IMR-90 (cell line): Measurements from ENCODE around the gene LOXL3.

Source experiments
- CEBPB ChIP-seq: IDR thresholded peaks from 2 replicates; pipeline ENCODE4 v1.6.1; 2012; ENCODE audit warnings: low read depth, low read length, improper control_type of control experiment
- CHD1 ChIP-seq: IDR thresholded peaks from 2 replicates; pipeline ENCODE4 v1.6.1; 2012; ENCODE audit warnings: low read depth, low read length, improper control_type of control experiment
- FOS ChIP-seq: fragments of 150-350 bp; IDR thresholded peaks from 2 replicates; pipeline ENCODE4 v1.6.1; 2016; ENCODE audit warnings: low read depth, low read length
- MAFK ChIP-seq: IDR thresholded peaks from 2 replicates; pipeline ENCODE4 v1.6.1; 2012; ENCODE audit warnings: low read depth, low read length, improper control_type of control experiment
- MAZ ChIP-seq: IDR thresholded peaks from 2 replicates; pipeline ENCODE4 v1.6.1; 2012; ENCODE audit warnings: low read depth, mild to moderate bottlenecking, low read length, improper control_type of control experiment, moderate library complexity, borderline replicate concordance
- MXI1 ChIP-seq: IDR thresholded peaks from 2 replicates; pipeline ENCODE4 v1.6.1; 2012; ENCODE audit warnings: low read depth, mild to moderate bottlenecking, low read length, moderate library complexity, borderline replicate concordance
- POLR2A ChIP-seq: IDR thresholded peaks from 2 replicates; pipeline ENCODE4 v1.6.1; 2012; ENCODE audit warnings: mild to moderate bottlenecking, low read depth, low read length
- RAD21 ChIP-seq: IDR thresholded peaks from 2 replicates; pipeline ENCODE4 v1.6.1; 2012; ENCODE audit warnings: low read length, improper control_type of control experiment
- RCOR1 ChIP-seq: IDR thresholded peaks from 2 replicates; pipeline ENCODE4 v1.6.1; 2012; ENCODE audit warnings: mild to moderate bottlenecking, low read length, improper control_type of control experiment; ENCODE audit not compliant: insufficient replicate concordance
- SMC3 ChIP-seq: fragments of 150-350 bp; IDR thresholded peaks from 2 replicates; pipeline ENCODE4 v1.6.1; 2016; ENCODE audit warnings: low read depth, mild to moderate bottlenecking, antibody characterized with exemption, low read length, moderate library complexity
- TF ChIP-seq, protein P1 (sequence below): conservative IDR thresholded peaks from 2 replicates; pipeline ENCODE4 v1.5.1; 2012; ENCODE audit warnings: mild to moderate bottlenecking, low read depth, low read length, improper control_type of control experiment
- TF ChIP-seq, protein P2 (sequence below): fragments of 150-350 bp; IDR thresholded peaks from 2 replicates; pipeline ENCODE4 v1.6.1; 2017; ENCODE audit warnings: mild to moderate bottlenecking, antibody characterized with exemption, low read length, low read depth
- TF ChIP-seq, protein P3 (sequence below): fragments of 150-350 bp; IDR thresholded peaks from 2 replicates; pipeline ENCODE4 v1.6.1; 2016; ENCODE audit warnings: low read depth, mild to moderate bottlenecking, low read length, moderate library complexity, borderline replicate concordance

GRCh38 chr2:74602586-74603281, 49.0 kb upstream of the LOXL3 start:
- TF ChIP-seq, protein P1, sequence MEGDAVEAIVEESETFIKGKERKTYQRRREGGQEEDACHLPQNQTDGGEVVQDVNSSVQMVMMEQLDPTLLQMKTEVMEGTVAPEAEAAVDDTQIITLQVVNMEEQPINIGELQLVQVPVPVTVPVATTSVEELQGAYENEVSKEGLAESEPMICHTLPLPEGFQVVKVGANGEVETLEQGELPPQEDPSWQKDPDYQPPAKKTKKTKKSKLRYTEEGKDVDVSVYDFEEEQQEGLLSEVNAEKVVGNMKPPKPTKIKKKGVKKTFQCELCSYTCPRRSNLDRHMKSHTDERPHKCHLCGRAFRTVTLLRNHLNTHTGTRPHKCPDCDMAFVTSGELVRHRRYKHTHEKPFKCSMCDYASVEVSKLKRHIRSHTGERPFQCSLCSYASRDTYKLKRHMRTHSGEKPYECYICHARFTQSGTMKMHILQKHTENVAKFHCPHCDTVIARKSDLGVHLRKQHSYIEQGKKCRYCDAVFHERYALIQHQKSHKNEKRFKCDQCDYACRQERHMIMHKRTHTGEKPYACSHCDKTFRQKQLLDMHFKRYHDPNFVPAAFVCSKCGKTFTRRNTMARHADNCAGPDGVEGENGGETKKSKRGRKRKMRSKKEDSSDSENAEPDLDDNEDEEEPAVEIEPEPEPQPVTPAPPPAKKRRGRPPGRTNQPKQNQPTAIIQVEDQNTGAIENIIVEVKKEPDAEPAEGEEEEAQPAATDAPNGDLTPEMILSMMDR: no peak
- TF ChIP-seq, protein P2, sequence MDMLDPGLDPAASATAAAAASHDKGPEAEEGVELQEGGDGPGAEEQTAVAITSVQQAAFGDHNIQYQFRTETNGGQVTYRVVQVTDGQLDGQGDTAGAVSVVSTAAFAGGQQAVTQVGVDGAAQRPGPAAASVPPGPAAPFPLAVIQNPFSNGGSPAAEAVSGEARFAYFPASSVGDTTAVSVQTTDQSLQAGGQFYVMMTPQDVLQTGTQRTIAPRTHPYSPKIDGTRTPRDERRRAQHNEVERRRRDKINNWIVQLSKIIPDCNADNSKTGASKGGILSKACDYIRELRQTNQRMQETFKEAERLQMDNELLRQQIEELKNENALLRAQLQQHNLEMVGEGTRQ: no peak
- TF ChIP-seq RAD21 (no peak), MXI1 (no peak), POLR2A (no peak), SMC3 (no peak), FOS (no peak), CEBPB (no peak), CHD1 (no peak), RCOR1 (no peak), MAZ (no peak), MAFK (no peak)
- TF ChIP-seq, protein P3, sequence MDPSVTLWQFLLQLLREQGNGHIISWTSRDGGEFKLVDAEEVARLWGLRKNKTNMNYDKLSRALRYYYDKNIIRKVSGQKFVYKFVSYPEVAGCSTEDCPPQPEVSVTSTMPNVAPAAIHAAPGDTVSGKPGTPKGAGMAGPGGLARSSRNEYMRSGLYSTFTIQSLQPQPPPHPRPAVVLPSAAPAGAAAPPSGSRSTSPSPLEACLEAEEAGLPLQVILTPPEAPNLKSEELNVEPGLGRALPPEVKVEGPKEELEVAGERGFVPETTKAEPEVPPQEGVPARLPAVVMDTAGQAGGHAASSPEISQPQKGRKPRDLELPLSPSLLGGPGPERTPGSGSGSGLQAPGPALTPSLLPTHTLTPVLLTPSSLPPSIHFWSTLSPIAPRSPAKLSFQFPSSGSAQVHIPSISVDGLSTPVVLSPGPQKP: no peak
